GM23338 (cell line): ENCODE results near the gene B3GAT2. TPM values are rescaled to one million over a fixed set of nuclear protein-coding genes. Genes with fewer than 3 reads are reported as not detected.

Source experiments
- ATAC-seq: fragments of 200-7000 bp; cut with Tn5 transposase; 3 replicates; pipeline ENCODE4 v1.9.1; 2020
- DNase-seq: peaks from one replicate; pipeline ENCODE4 v3.0.0-alpha.2; 2015; ENCODE audit warnings: low spot score
- H2AFZ ChIP-seq: fragments of 200-600 bp; sonication (generic); 2 replicates; pipeline ENCODE4 v1.8.0; 2016; ENCODE audit warnings: antibody characterized with exemption, mild to moderate bottlenecking, moderate library complexity
- H3F3A ChIP-seq: fragments of 200-600 bp; sonication (generic); replicated peaks from 2 replicates; pipeline ENCODE4 v1.8.0; 2017; ENCODE audit warnings: antibody characterized with exemption, mixed run types, low read depth
- H3K27ac ChIP-seq: fragments of 200-600 bp; sonication (generic); 2 replicates; pipeline ENCODE4 v1.6.1; 2016; ENCODE audit warnings: low read depth
- H3K27me3 ChIP-seq: fragments of 200-600 bp; sonication (generic); 2 replicates; pipeline ENCODE4 v1.8.0; 2016; ENCODE audit warnings: mild to moderate bottlenecking, mixed run types, moderate library complexity; ENCODE audit not compliant: insufficient read depth
- H3K36me3 ChIP-seq: fragments of 200-600 bp; sonication (generic); 2 replicates; pipeline ENCODE4 v1.8.0; 2016; ENCODE audit warnings: mild to moderate bottlenecking; ENCODE audit not compliant: insufficient read depth
- H3K4me1 ChIP-seq: fragments of 200-600 bp; sonication (generic); 2 replicates; pipeline ENCODE4 v1.8.0; 2016; ENCODE audit warnings: mild to moderate bottlenecking, moderate library complexity; ENCODE audit not compliant: insufficient read depth
- H3K4me2 ChIP-seq: fragments of 200-600 bp; sonication (generic); 2 replicates; pipeline ENCODE4 v1.7.1; 2017; ENCODE audit warnings: mixed run types
- H3K4me3 ChIP-seq: fragments of 200-600 bp; sonication (generic); 2 replicates; pipeline ENCODE4 v1.6.1; 2016; ENCODE audit warnings: mixed run types
- H3K79me2 ChIP-seq: fragments of 200-600 bp; sonication (generic); replicated peaks from 2 replicates; pipeline ENCODE4 v1.8.0; 2017; ENCODE audit warnings: mild to moderate bottlenecking; ENCODE audit not compliant: insufficient read depth
- H3K9me2 ChIP-seq: fragments of 200-600 bp; sonication (generic); 2 replicates; pipeline ENCODE4 v1.8.0; 2017; ENCODE audit not compliant: insufficient read depth
- H4K20me1 ChIP-seq: fragments of 200-600 bp; sonication (generic); replicated peaks from 2 replicates; pipeline ENCODE4 v1.8.0; 2017; ENCODE audit warnings: mild to moderate bottlenecking; ENCODE audit not compliant: insufficient read depth
- H3K27ac Mint-ChIP-seq: 2 replicates; pipeline ENCODE4 v1.8.0; 2020; ENCODE audit warnings: inconsistent platforms, mild to moderate bottlenecking, moderate library complexity, mixed read lengths
- H3K27me3 Mint-ChIP-seq: 3 replicates; pipeline ENCODE4 v1.8.0; 2022; ENCODE audit warnings: low read depth, mild to moderate bottlenecking, moderate library complexity, mixed read lengths, inconsistent platforms; ENCODE audit not compliant: insufficient read depth, poor library complexity
- H3K36me3 Mint-ChIP-seq: 3 replicates; pipeline ENCODE4 v1.8.0; 2021; ENCODE audit warnings: low read depth, mild to moderate bottlenecking, inconsistent platforms, moderate library complexity, mixed read lengths
- H3K4me1 Mint-ChIP-seq: 3 replicates; pipeline ENCODE4 v1.8.0; 2020; ENCODE audit warnings: mild to moderate bottlenecking, inconsistent platforms, mixed read lengths
- H3K4me3 Mint-ChIP-seq: 3 replicates; pipeline ENCODE4 v1.8.0; 2021; ENCODE audit warnings: moderate library complexity, mild to moderate bottlenecking, inconsistent platforms, mixed read lengths
- H3K9me3 Mint-ChIP-seq: 3 replicates; pipeline ENCODE4 v1.8.0; 2020; ENCODE audit warnings: moderate library complexity, mild to moderate bottlenecking, inconsistent platforms, mixed read lengths
- CREB1 ChIP-seq: fragments of 250-450 bp; sonication (Bioruptor Pico); IDR thresholded peaks from 2 replicates; pipeline ENCODE4 v1.5.0; 2020; ENCODE audit warnings: low read depth, mild to moderate bottlenecking, moderate library complexity
- EZH2 ChIP-seq: fragments of 200-600 bp; sonication (generic); IDR thresholded peaks from one replicate; pipeline ENCODE4 v1.8.0; 2017; ENCODE audit warnings: antibody characterized with exemption, mild to moderate bottlenecking, low read depth; ENCODE audit not compliant: unreplicated experiment
- EZH2phosphoT487 ChIP-seq: fragments of 200-600 bp; sonication (generic); IDR thresholded peaks from one replicate; pipeline ENCODE4 v1.8.1; 2018; ENCODE audit warnings: antibody characterized with exemption; ENCODE audit not compliant: unreplicated experiment
- REST ChIP-seq: IDR thresholded peaks from one replicate; pipeline ENCODE4 v1.6.1; 2018; ENCODE audit warnings: antibody characterized with exemption; ENCODE audit not compliant: unreplicated experiment
- STAT1 ChIP-seq: IDR thresholded peaks from one replicate; pipeline ENCODE4 v1.6.1; 2016; ENCODE audit warnings: antibody characterized with exemption; ENCODE audit not compliant: unreplicated experiment
- ZNF462 ChIP-seq: fragments of 250-450 bp; sonication (Bioruptor Pico); IDR thresholded peaks from 2 replicates; pipeline ENCODE4 v1.5.0; 2020; ENCODE audit warnings: mild to moderate bottlenecking, moderate library complexity
- polyA plus RNA-seq: library from polyadenylated mRNA; unstranded; fragments of >200 nt; fragmentation: Nextera tagmentation; extraction: Ambion mirVana; gene quantifications from 2 replicates; pipeline ENCODE4 v1.2.1, GENCODE V29; 2016
- total RNA-seq: library from RNA; depleted of rRNA; stranded (reverse); fragments of >200 nt; shearing (Covaris generic); gene quantifications from 2 replicates; pipeline ENCODE4 v1.2.3, GENCODE V29; 2014

The B3GAT2 gene
- total and polyA plus RNA-seq, 2 experiments from 2014 or later: 1.7 to 1.8 TPM

DNA sequence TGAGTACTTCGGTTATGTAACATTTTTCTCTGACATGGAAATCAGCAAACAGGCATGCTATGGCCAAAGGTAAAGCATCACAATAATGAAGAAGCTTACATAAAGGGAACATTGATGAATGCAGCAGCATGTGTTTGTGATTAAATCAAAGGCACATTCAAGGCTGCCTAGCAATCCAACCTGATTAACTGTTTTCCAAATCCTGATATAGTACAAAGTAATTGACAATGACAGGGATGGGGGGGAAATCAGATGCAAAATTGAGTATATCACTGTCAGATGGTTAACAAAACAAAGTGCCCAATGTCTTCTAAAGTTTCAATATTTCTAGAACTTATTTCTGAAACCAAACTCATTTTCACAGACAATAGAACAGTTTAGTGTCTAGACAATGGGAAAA is 39.2 kb upstream of the B3GAT2 start (continued):
- TF ChIP-seq ZNF462 (CRISPR knock-in tag) (no peak), EZH2 (no peak)

DNA sequence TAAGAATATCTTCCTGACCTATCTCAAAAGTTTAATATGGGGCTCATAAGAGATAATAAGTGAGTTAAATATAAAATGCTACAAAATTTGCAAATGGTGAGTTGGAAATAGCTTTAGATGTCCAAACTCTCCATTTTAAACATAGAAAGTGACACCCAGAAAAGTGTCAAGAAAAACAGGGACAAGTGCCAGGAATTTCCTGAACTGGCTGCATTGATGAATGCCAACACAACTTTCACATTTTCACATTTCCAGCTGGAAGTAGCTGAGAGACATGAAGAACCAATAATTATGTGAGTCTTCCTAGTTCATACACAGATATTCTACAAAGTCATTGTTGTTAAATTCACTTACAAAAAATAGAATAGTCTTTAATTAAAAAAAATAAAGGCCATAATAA is 38.6 kb upstream of the B3GAT2 start:
- no peak overlapping the region for H3K4me2 ChIP-seq
- ATAC-seq: no peak
- H3K36me3 Mint-ChIP-seq: no peaks in the 10 kb centered on the region
- H3K9me2 ChIP-seq: peaks cover 6% of the 10 kb centered on the region; the same call in 1 of the 2 replicates
- no peak overlapping the region for H3K27ac ChIP-seq
- peaks cover 11% of the 10 kb centered on the region for H3K4me1 Mint-ChIP-seq
- H3K27me3 Mint-ChIP-seq: peaks cover 4% of the 10 kb centered on the region
- H3K79me2 ChIP-seq: no peaks in the 10 kb centered on the region
- DNase-seq: no peak
- H3K4me1 ChIP-seq: no peaks in the 10 kb centered on the region
- no peaks in the 10 kb centered on the region for H3F3A ChIP-seq
- H3K27ac Mint-ChIP-seq: no peak overlapping the region
- no peaks in the 10 kb centered on the region; the same call in 2 of the 3 replicates for H3K9me3 Mint-ChIP-seq
- H2AFZ ChIP-seq: no peak overlapping the region
- no peaks in the 10 kb centered on the region for H3K36me3 ChIP-seq
- no peak overlapping the region for H3K4me3 ChIP-seq
- no peak overlapping the region for H3K4me3 Mint-ChIP-seq
- H3K27me3 ChIP-seq: no peaks in the 10 kb centered on the region
- no peaks in the 10 kb centered on the region for H4K20me1 ChIP-seq
- TF ChIP-seq EZH2phosphoT487 (no peak), REST (no peak), CREB1 (CRISPR knock-in tag) (no peak), EZH2 (no peak), STAT1 (no peak), ZNF462 (CRISPR knock-in tag) (no peak)
